Measurements from ENCODE around the gene KCNMA1.

GRCh38 chr10:77451886-77452285 is 185.7 kb downstream of the KCNMA1 start:
- TF ChIP-seq POLR2A (IDR thresholded peaks at IDR 0.05) (no peak), POLR2AphosphoS5 (IDR thresholded peaks at IDR 0.05) (no peak)
- TF ChIP-seq, protein P1, sequence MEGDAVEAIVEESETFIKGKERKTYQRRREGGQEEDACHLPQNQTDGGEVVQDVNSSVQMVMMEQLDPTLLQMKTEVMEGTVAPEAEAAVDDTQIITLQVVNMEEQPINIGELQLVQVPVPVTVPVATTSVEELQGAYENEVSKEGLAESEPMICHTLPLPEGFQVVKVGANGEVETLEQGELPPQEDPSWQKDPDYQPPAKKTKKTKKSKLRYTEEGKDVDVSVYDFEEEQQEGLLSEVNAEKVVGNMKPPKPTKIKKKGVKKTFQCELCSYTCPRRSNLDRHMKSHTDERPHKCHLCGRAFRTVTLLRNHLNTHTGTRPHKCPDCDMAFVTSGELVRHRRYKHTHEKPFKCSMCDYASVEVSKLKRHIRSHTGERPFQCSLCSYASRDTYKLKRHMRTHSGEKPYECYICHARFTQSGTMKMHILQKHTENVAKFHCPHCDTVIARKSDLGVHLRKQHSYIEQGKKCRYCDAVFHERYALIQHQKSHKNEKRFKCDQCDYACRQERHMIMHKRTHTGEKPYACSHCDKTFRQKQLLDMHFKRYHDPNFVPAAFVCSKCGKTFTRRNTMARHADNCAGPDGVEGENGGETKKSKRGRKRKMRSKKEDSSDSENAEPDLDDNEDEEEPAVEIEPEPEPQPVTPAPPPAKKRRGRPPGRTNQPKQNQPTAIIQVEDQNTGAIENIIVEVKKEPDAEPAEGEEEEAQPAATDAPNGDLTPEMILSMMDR (IDR thresholded peaks at IDR 0.05), result no peak
